ENCODE results near the gene CASTOR1.

- TF ChIP-seq CTCF (IDR thresholded peaks at IDR 0.05; ENCODE audit: extremely low read depth in 1 of 2, insufficient read depth in 1 of 2, low read depth in 1 of 2, low read length in 2 of 2), result no peak
- TF ChIP-seq POLR2A (IDR thresholded peaks at IDR 0.05; ENCODE audit: low read depth, low read length), result no peak
- TF ChIP-seq GATA2 (IDR thresholded peaks at IDR 0.05; ENCODE audit: insufficient read depth, insufficient read length, low read depth, low read length), result no peak
- no peak for TF ChIP-seq POLR2AphosphoS5 (IDR thresholded peaks at IDR 0.05; ENCODE audit: insufficient read depth, low read depth, low read length)
- TF ChIP-seq MAX (IDR thresholded peaks at IDR 0.05; ENCODE audit: insufficient read depth, insufficient read length), result no peak
Measured at GRCh38 chr22:30286331-30286730, 3.0 kb downstream of the CASTOR1 start.

Data from endothelial cell of umbilical vein (primary cell).